Natural killer cell (primary cell): Measurements from ENCODE around the gene NFIA. TPM values are rescaled to one million over a fixed set of nuclear protein-coding genes. Genes with fewer than 3 reads are reported as not detected.

Experiments used
- ATAC-seq, 3 donors: fragments of 150-1000 bp in 2 of 3; fragments of 200-7000 bp in 1 of 3; cut with Tn5 transposase; 1 replicate in 1 of 3; 2 replicates in 2 of 3; pipeline ENCODE4 v1.10.0; 2021; ENCODE audit warnings: mild to moderate bottlenecking in 2 of 3, moderate library complexity in 2 of 3
- DNase-seq, 2 donors: peaks; one replicate each; pipeline versions ENCODE4 v3.0.0 to v3.0.0-alpha.2; 2013 to 2021; ENCODE audit warnings: mixed read lengths in 1 of 2
- H3K27ac ChIP-seq: one replicate; pipeline ENCODE4 v1.5.1; 2013; ENCODE audit warnings: mild to moderate bottlenecking, low read length
- H3K27me3 ChIP-seq: one replicate; pipeline ENCODE4 v1.6.1; 2013; ENCODE audit warnings: low read length; ENCODE audit not compliant: control insufficient read depth, insufficient read depth
- H3K36me3 ChIP-seq: one replicate; pipeline ENCODE4 v1.6.1; 2013; ENCODE audit warnings: low read length; ENCODE audit not compliant: control insufficient read depth, insufficient read depth
- H3K4me1 ChIP-seq: one replicate; pipeline ENCODE4 v1.6.1; 2013; ENCODE audit warnings: low read length; ENCODE audit not compliant: control insufficient read depth, insufficient read depth
- H3K4me3 ChIP-seq: one replicate; pipeline ENCODE4 v1.5.1; 2013; ENCODE audit warnings: low read length
- H3K9me3 ChIP-seq: one replicate; pipeline ENCODE4 v1.6.1; 2013; ENCODE audit warnings: low read length; ENCODE audit not compliant: control insufficient read depth, insufficient read depth
- H3K27ac Mint-ChIP-seq, 2 donors: one replicate each; pipeline ENCODE4 v1.8.0; 2022; ENCODE audit warnings: mild to moderate bottlenecking in 2 of 2, mixed read lengths in 2 of 2, moderate library complexity in 1 of 2
- H3K27me3 Mint-ChIP-seq, 2 donors: one replicate each; pipeline ENCODE4 v1.8.0; 2022; ENCODE audit warnings: low read depth in 2 of 2, mixed read lengths in 2 of 2
- H3K36me3 Mint-ChIP-seq: one replicate; pipeline ENCODE4 v1.8.0; 2022; ENCODE audit warnings: mixed read lengths
- H3K4me1 Mint-ChIP-seq, 2 donors: one replicate each; pipeline ENCODE4 v1.8.0; 2022; ENCODE audit warnings: mixed read lengths in 2 of 2
- H3K4me3 Mint-ChIP-seq: one replicate; pipeline ENCODE4 v1.8.0; 2022; ENCODE audit warnings: mild to moderate bottlenecking, moderate library complexity, mixed read lengths
- H3K9me3 Mint-ChIP-seq, 2 donors: one replicate each; pipeline ENCODE4 v1.8.0; 2022; ENCODE audit warnings: mixed read lengths in 2 of 2
- WGBS: methylation state at CpG from one replicate; pipeline ENCODE4 v1.1.7; 2013; ENCODE audit warnings: missing lambda C conversion rate; ENCODE audit not compliant: insufficient coverage; 5-methylcytosine and 5-hydroxymethylcytosine counted together
- intact Hi-C: fragments of 100-400 bp; cut with micrococcal nuclease; formaldehyde crosslinking; loops from one replicate; pipeline ENCODE4 v1.14.2; 2022
- total RNA-seq, 4 donors: library from RNA; stranded (reverse); fragments of 120-200 nt in 1 of 4; gene quantifications; one replicate each; pipeline versions ENCODE4 v1.2.3 to v1.2.4, GENCODE V29; 2013 to 2022
- TF ChIP-seq, protein P1 (sequence below): fragments of 200-600 bp; IDR thresholded peaks from one replicate; pipeline ENCODE4 v1.8.0; 2022; ENCODE audit warnings: antibody characterized with exemption

NFIA gene
- total RNA-seq, 3 donors from 2014 or later (not counting 1 experiment from before 2014, with no cell fraction given): 3.5 to 6.5 (median 3.6) TPM

DNA sequence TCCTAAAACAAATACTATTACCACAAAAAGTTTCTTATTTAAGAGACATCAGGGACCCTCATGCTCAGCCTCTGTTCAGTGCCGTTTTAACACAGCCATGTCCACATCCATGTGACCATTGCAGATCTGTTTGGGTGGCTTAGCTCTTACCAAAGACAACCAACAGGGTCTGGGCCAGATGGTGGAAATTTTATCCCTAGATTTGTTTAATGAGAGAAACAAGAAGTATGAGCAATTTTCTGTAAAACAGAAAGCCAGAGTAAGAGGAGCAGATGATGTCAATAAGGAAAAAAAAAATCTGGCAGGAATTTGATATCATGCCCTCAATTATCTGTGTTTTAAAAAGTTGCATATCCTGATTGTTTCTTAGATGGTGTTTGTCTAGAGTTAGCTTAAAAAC, 342.7 kb downstream of the NFIA start:
- H3K27me3 Mint-ChIP-seq: peaks cover 7 to 8% of the 10 kb centered on the region in 2 donors

GRCh38 chr1:61426254-61426653, 343.9 kb downstream of the NFIA start:
- Mint-ChIP-seq H3K27me3 (peaks cover 2 to 5% of the 10 kb centered on the region in 2 donors), H3K36me3 (no peaks in the 10 kb centered on the region), H3K4me1 (peaks cover 0 to 4% of the 10 kb centered on the region in 2 donors), H3K4me3 (no peak overlapping the region), H3K9me3 (no peaks in the 10 kb centered on the region), H3K27ac (no peak overlapping the region)
- Histone ChIP-seq H3K4me3 (no peak overlapping the region), H3K27me3 (no peaks in the 10 kb centered on the region), H3K9me3 (no peaks in the 10 kb centered on the region), H3K36me3 (no peaks in the 10 kb centered on the region), H3K4me1 (no peaks in the 10 kb centered on the region), H3K27ac (no peak overlapping the region)
- ATAC-seq: no peak
- intact Hi-C loops: no loop called here
- 92% methylated on average over 9 of the region's 12 CpGs for WGBS
- no peak for DNase-seq
- TF ChIP-seq, protein P1, sequence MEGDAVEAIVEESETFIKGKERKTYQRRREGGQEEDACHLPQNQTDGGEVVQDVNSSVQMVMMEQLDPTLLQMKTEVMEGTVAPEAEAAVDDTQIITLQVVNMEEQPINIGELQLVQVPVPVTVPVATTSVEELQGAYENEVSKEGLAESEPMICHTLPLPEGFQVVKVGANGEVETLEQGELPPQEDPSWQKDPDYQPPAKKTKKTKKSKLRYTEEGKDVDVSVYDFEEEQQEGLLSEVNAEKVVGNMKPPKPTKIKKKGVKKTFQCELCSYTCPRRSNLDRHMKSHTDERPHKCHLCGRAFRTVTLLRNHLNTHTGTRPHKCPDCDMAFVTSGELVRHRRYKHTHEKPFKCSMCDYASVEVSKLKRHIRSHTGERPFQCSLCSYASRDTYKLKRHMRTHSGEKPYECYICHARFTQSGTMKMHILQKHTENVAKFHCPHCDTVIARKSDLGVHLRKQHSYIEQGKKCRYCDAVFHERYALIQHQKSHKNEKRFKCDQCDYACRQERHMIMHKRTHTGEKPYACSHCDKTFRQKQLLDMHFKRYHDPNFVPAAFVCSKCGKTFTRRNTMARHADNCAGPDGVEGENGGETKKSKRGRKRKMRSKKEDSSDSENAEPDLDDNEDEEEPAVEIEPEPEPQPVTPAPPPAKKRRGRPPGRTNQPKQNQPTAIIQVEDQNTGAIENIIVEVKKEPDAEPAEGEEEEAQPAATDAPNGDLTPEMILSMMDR: no peak

More for the DNA sequence above, 342.7 kb downstream of the NFIA start:
- ATAC-seq (no peak), DNase-seq (no peak)
- TF ChIP-seq, protein P1: no peak
- no peaks in the 10 kb centered on the region for H3K36me3 ChIP-seq
- H3K4me3 ChIP-seq: no peak overlapping the region
- WGBS: 86% methylated on average over 1 of the region's 1 CpG
- Mint-ChIP-seq H3K4me1 (peaks cover 0 to 4% of the 10 kb centered on the region in 2 donors), H3K27ac (no peak overlapping the region), H3K36me3 (no peaks in the 10 kb centered on the region), H3K9me3 (no peaks in the 10 kb centered on the region), H3K4me3 (no peak overlapping the region)
- H3K4me1 ChIP-seq: no peaks in the 10 kb centered on the region
- H3K27ac ChIP-seq: no peak overlapping the region
- no peaks in the 10 kb centered on the region for H3K9me3 ChIP-seq
- no peaks in the 10 kb centered on the region for H3K27me3 ChIP-seq
- intact Hi-C loops: no loop called here

- Mint-ChIP-seq H3K4me1 (peaks cover 0 to 4% of the 10 kb centered on the region in 2 donors), H3K36me3 (no peaks in the 10 kb centered on the region), H3K4me3 (no peak overlapping the region), H3K9me3 (no peaks in the 10 kb centered on the region), H3K27ac (no peak overlapping the region), H3K27me3 (peaks cover 1 to 5% of the 10 kb centered on the region in 2 donors)
- no peak overlapping the region for H3K4me3 ChIP-seq
- ATAC-seq (no peak), DNase-seq (no peak)
- intact Hi-C loops: no loop called here
- H3K9me3 ChIP-seq: no peaks in the 10 kb centered on the region
- TF ChIP-seq, protein P1: no peak
- 75% methylated on average over 2 of the region's 2 CpGs for WGBS
- H3K27me3 ChIP-seq: no peaks in the 10 kb centered on the region
- H3K4me1 ChIP-seq: no peaks in the 10 kb centered on the region
- H3K27ac ChIP-seq: no peak overlapping the region
- no peaks in the 10 kb centered on the region for H3K36me3 ChIP-seq
These were observed 344.5 kb downstream of the NFIA start for GRCh38 chr1:61426885-61427284.

GRCh38 chr1:61427510-61427909, 345.1 kb downstream of the NFIA start:
- H3K27me3 ChIP-seq: no peaks in the 10 kb centered on the region
- 89% methylated on average over 1 of the region's 2 CpGs for WGBS
- intact Hi-C loops: no loop called here
- H3K36me3 ChIP-seq: no peaks in the 10 kb centered on the region
- Mint-ChIP-seq H3K4me3 (no peak overlapping the region), H3K9me3 (no peaks in the 10 kb centered on the region), H3K4me1 (peaks cover 0 to 4% of the 10 kb centered on the region in 2 donors), H3K36me3 (no peaks in the 10 kb centered on the region), H3K27me3 (peaks cover 5 to 6% of the 10 kb centered on the region in 2 donors), H3K27ac (no peak overlapping the region)
- H3K4me1 ChIP-seq: no peaks in the 10 kb centered on the region
- H3K27ac ChIP-seq: no peak overlapping the region
- no peaks in the 10 kb centered on the region for H3K9me3 ChIP-seq
- TF ChIP-seq, protein P1: no peak
- DNase-seq: no peak
- no peak for ATAC-seq
- H3K4me3 ChIP-seq: no peak overlapping the region
